Caco-2 (cell line): ENCODE data around the gene OSBPL10. TPM values are rescaled to one million over a fixed set of nuclear protein-coding genes. Genes with fewer than 3 reads are reported as not detected.

ENCODE experiments used
- BruUV-seq: library from RNA; stranded (reverse); fragments of 400-500 nt; replicated peaks from 2 replicates; lab custom pipeline; 2021; lab: Mats Ljungman, UMichigan
- CTCF ChIA-PET: fragments of 300-600 bp; sonication (Branson Sonifier 250); formaldehyde crosslinking; loops from one replicate; lab custom pipeline; 2022; ENCODE audit warnings: antibody characterized with exemption; lab: Charles Lee
- POLR2A ChIA-PET: fragments of 300-600 bp; sonication (Branson Sonifier 250); formaldehyde crosslinking; loops from one replicate; lab custom pipeline; 2022; ENCODE audit warnings: antibody characterized with exemption; lab: Charles Lee
- DNase-seq, 2 experiments: peaks; one replicate each; pipeline versions ENCODE4 v3.0.0 to v3.0.0-alpha.2; 2020 to 2022
- H3K27me3 ChIP-seq: replicated peaks from 2 replicates; pipeline ENCODE4 v1.6.0; 2011; ENCODE audit warnings: low read length; ENCODE audit not compliant: control insufficient read depth, insufficient read depth
- H3K36me3 ChIP-seq: 2 replicates; pipeline ENCODE4 v1.5.1; 2011; ENCODE audit warnings: low read length; ENCODE audit not compliant: control insufficient read depth, insufficient read depth
- H3K4me1 ChIP-seq: fragments of 250-450 bp; sonication (Bioruptor Pico); 2 replicates; pipeline ENCODE4 v1.5.1; 2020; ENCODE audit warnings: mild to moderate bottlenecking
- H3K4me3 ChIP-seq: 2 replicates; pipeline ENCODE4 v1.5.1; 2011; ENCODE audit warnings: low read depth, mild to moderate bottlenecking, control low read depth, low read length
- H3K9me3 ChIP-seq: fragments of 250-450 bp; sonication (Bioruptor Pico); 2 replicates; pipeline ENCODE4 v1.5.1; 2020; ENCODE audit warnings: mild to moderate bottlenecking, moderate library complexity
- H3K27ac Mint-ChIP-seq: one replicate; pipeline ENCODE4 v1.8.0; 2022; ENCODE audit warnings: mixed read lengths; ENCODE audit not compliant: unreplicated experiment
- H3K27me3 Mint-ChIP-seq: one replicate; pipeline ENCODE4 v1.8.0; 2022; ENCODE audit warnings: mixed read lengths; ENCODE audit not compliant: insufficient read depth, unreplicated experiment
- H3K36me3 Mint-ChIP-seq: one replicate; pipeline ENCODE4 v1.8.0; 2022; ENCODE audit warnings: mild to moderate bottlenecking, mixed read lengths; ENCODE audit not compliant: insufficient read depth, unreplicated experiment
- H3K4me1 Mint-ChIP-seq: one replicate; pipeline ENCODE4 v1.8.0; 2022; ENCODE audit warnings: low read depth, mixed read lengths; ENCODE audit not compliant: unreplicated experiment
- H3K4me3 Mint-ChIP-seq: one replicate; pipeline ENCODE4 v1.8.0; 2022; ENCODE audit warnings: mild to moderate bottlenecking, moderate library complexity, mixed read lengths; ENCODE audit not compliant: unreplicated experiment
- H3K9me3 Mint-ChIP-seq: one replicate; pipeline ENCODE4 v1.8.0; 2022; ENCODE audit warnings: mixed read lengths; ENCODE audit not compliant: unreplicated experiment
- CTCF ChIP-seq, 2 experiments: fragments of 200-600 bp in 1 of 2; IDR thresholded peaks; 1 replicate in 1 of 2; 2 replicates in 1 of 2; pipeline versions ENCODE4 v1.5.1 to v1.8.0; 2011 to 2022; ENCODE audit warnings: antibody characterized with exemption in 1 of 2, control low read depth in 1 of 2, inconsistent platforms in 1 of 2, low read depth in 1 of 2, low read length in 1 of 2, mild to moderate bottlenecking in 1 of 2, moderate library complexity in 1 of 2; ENCODE audit not compliant: insufficient read depth in 1 of 2, severe bottlenecking in 1 of 2, unreplicated experiment in 1 of 2
- intact Hi-C: fragments of 100-400 bp; cut with micrococcal nuclease; formaldehyde crosslinking; loops from one replicate; pipeline ENCODE4 v1.10.0; 2022; ENCODE audit not compliant: unreplicated experiment
- total RNA-seq: library from RNA; stranded (reverse); gene quantifications from 2 replicates; pipeline ENCODE4 v1.2.3, GENCODE V29; 2022

OSBPL10 gene
- total RNA-seq, 1 experiment from 2014 or later = 71.2 TPM

DNA sequence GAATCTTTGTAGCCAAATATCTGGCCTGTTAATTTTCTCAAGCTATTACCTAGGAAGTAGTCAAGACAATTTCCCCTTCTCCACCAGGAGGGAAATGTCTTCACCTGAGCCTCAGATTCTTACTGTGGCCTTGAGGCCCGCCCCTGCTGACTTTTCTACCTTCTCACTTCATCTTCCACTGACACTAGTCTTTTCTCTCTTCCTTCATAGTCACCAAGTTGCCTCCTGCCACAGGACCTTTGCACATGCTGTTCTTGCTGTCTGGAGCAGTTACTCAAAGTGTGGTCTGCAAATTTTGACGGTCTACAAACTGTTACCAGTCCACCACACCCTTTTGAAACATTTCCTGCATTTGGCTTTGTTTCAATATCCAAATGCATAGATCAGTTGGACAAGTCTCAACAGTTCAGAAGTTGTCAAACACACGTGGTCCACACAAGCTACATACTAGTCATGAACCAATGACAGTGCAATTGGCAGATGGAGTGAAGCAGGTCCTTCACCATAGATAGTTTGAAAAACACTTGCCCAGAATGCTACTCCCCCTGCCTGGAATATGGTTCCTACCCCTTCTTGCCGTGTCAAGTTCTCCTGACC, 100.5 kb downstream of the OSBPL10 start:
- CTCF ChIA-PET = no interaction called here
- no peak for DNase-seq
- Mint-ChIP-seq H3K27me3 (no peaks in the 10 kb centered on the region), H3K36me3 (peaks cover 27% of the 10 kb centered on the region), H3K4me3 (no peak overlapping the region), H3K4me1 (peaks cover 27% of the 10 kb centered on the region), H3K9me3 (no peaks in the 10 kb centered on the region), H3K27ac (no peak overlapping the region)
- Histone ChIP-seq H3K36me3 (no peaks in the 10 kb centered on the region), H3K9me3 (no peaks in the 10 kb centered on the region), H3K4me1 (no peaks in the 10 kb centered on the region), H3K4me3 (no peak overlapping the region), H3K27me3 (no peaks in the 10 kb centered on the region)
- TF ChIP-seq CTCF (IDR thresholded peaks at IDR 0.05; ENCODE audit: insufficient read depth in 1 of 2, low read depth in 1 of 2, low read length in 1 of 2, severe bottlenecking in 1 of 2, unreplicated experiment in 1 of 2) = no peak
- no TSS peak for BruUV-seq
- intact Hi-C loops = no loop called here
- POLR2A ChIA-PET = no interaction called here

GRCh38 chr3:31880020-31880419, 101.0 kb downstream of the OSBPL10 start:
- Mint-ChIP-seq H3K36me3 (peaks cover 33% of the 10 kb centered on the region), H3K27ac (no peak overlapping the region), H3K4me1 (peaks cover 21% of the 10 kb centered on the region), H3K27me3 (no peaks in the 10 kb centered on the region), H3K4me3 (no peak overlapping the region), H3K9me3 (no peaks in the 10 kb centered on the region)
- Histone ChIP-seq H3K9me3 (no peaks in the 10 kb centered on the region), H3K27me3 (no peaks in the 10 kb centered on the region), H3K36me3 (no peaks in the 10 kb centered on the region), H3K4me3 (no peak overlapping the region), H3K4me1 (no peaks in the 10 kb centered on the region)
- POLR2A ChIA-PET = no interaction called here
- intact Hi-C loops = no loop called here
- CTCF ChIA-PET = no interaction called here
- peak in 1 of 2 experiments; percentile 9 for DNase-seq
- no TSS peak for BruUV-seq
- TF ChIP-seq CTCF (IDR thresholded peaks at IDR 0.05; ENCODE audit: insufficient read depth in 1 of 2, low read depth in 1 of 2, low read length in 1 of 2, severe bottlenecking in 1 of 2, unreplicated experiment in 1 of 2) = peak in 1 of 2 experiments; percentile 11

DNA sequence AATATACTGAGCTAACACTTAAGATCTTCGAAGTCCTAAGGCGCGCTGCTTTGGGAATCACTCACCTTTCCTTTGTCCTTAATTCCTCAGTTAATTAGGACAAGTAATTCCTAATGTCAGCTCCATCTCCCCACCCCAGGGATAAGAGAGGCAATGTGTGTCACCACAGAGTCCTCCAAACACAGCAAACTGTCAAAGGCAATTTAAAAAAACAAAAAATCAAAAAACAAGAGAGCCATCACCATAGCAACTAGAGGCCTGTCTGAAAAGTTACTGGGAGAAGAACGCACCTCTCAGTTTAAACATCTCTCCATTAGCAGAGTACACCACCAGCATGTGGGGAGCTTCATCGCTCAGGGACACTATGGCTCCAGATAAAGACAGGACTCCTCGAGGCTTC, 101.7 kb downstream of the OSBPL10 start:
- TF ChIP-seq CTCF (IDR thresholded peaks at IDR 0.05; ENCODE audit: insufficient read depth in 1 of 2, low read depth in 1 of 2, low read length in 1 of 2, severe bottlenecking in 1 of 2, unreplicated experiment in 1 of 2) = no peak
- no peak for DNase-seq
- Histone ChIP-seq H3K4me1 (no peaks in the 10 kb centered on the region), H3K4me3 (no peak overlapping the region), H3K9me3 (no peaks in the 10 kb centered on the region), H3K27me3 (no peaks in the 10 kb centered on the region), H3K36me3 (no peaks in the 10 kb centered on the region)
- no TSS peak for BruUV-seq
- ChIA-PET POLR2A (no interaction called here), CTCF (no interaction called here)
- intact Hi-C loops = no loop called here
- Mint-ChIP-seq H3K27me3 (no peaks in the 10 kb centered on the region), H3K4me1 (peaks cover 21% of the 10 kb centered on the region), H3K27ac (no peak overlapping the region), H3K9me3 (no peaks in the 10 kb centered on the region), H3K4me3 (no peak overlapping the region), H3K36me3 (peaks cover 37% of the 10 kb centered on the region)
